Measurements from ENCODE around the gene SPOUT1.
"Not testable (repeated sequence)": the region's sequence is repeated elsewhere in the genome, so short reads cannot be mapped to it uniquely, and the experiment has no call there.

DNA sequence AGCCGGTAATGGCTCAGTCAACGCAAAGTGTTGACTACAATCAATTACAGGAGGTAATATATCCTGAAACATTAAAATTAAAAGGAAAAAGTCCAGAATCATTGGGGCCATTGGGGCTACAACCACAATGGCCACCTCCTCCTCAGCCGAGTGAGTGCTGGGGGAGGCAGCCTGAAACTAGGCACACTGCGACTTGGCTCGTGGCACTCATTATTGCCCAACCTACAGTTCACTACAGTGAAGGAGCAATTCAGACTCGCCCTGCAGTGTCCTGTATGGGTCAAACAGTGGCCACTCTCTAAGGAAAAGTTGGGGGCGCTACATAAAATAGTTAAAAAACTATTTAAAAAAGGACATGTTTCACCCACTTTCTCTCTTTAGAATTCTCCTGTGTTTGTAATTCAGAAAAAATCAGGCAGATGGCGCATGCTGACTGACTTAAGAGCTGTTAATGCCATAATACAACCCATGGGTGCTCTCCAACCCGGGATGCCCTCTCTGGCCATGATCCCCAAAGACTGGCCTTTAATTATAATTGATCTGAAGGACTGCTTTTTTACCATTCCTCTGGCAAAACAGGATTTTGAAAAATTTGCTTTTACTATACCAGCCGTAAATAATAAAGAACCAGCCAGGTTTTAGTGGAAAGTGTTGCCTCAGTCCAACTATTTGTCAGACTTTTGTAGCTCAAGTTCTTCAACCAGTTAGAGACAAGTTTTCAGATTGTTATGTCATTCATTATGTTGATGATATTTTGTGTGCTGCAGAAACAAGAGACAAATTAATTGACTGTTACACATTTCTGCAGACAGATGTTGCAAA is 22.4 kb upstream of the SPOUT1 start:
- TF ChIP-seq, protein P1, sequence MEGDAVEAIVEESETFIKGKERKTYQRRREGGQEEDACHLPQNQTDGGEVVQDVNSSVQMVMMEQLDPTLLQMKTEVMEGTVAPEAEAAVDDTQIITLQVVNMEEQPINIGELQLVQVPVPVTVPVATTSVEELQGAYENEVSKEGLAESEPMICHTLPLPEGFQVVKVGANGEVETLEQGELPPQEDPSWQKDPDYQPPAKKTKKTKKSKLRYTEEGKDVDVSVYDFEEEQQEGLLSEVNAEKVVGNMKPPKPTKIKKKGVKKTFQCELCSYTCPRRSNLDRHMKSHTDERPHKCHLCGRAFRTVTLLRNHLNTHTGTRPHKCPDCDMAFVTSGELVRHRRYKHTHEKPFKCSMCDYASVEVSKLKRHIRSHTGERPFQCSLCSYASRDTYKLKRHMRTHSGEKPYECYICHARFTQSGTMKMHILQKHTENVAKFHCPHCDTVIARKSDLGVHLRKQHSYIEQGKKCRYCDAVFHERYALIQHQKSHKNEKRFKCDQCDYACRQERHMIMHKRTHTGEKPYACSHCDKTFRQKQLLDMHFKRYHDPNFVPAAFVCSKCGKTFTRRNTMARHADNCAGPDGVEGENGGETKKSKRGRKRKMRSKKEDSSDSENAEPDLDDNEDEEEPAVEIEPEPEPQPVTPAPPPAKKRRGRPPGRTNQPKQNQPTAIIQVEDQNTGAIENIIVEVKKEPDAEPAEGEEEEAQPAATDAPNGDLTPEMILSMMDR (IDR thresholded peaks at IDR 0.05) = peak in 5 of 6 experiments; percentile 60 to 80 (median 75)
- TF ChIP-seq POLR2A (IDR thresholded peaks at IDR 0.05) = not testable (repeated sequence)
